ENCODE data around the gene POLA2. TPM values are rescaled to one million over a fixed set of nuclear protein-coding genes. Genes with fewer than 3 reads are reported as not detected.

Gene POLA2
- total RNA-seq, 2 experiments from 2014 or later: 73.8 to 74.5 TPM

Other genes starting within 250 kb of the POLA2 start
- gene ARL2, start 247.8 kb upstream of the POLA2 start, total RNA-seq: 100 to 1,000 TPM; 114 TPM
- gene SNX15, start 234.5 kb upstream of the POLA2 start, total RNA-seq: 1 to 10 TPM; 7.3 to 9.0 TPM
- gene SAC3D1, start 220.8 kb upstream of the POLA2 start, total RNA-seq: 10 to 100 TPM; 16.2 to 17.3 TPM
- gene NAALADL1, start 203.4 kb upstream of the POLA2 start, total RNA-seq: 10 to 100 TPM in 1 of 2 experiments, 1 to 10 TPM in 1; 9.8 to 10.3 TPM
- gene CDCA5, start 177.9 kb upstream of the POLA2 start, total RNA-seq: 100 to 1,000 TPM; 130 to 134 TPM
- gene ZFPL1, start 177.7 kb upstream of the POLA2 start, total RNA-seq: 10 to 100 TPM; 25.2 to 27.4 TPM
- 100 to 1,000 TPM in 1 of 2 experiments, 10 to 100 TPM in 1; 88.0 to 108 TPM for gene VPS51, start 165.7 kb upstream of the POLA2 start, total RNA-seq
- gene TM7SF2, start 150.1 kb upstream of the POLA2 start, total RNA-seq: 10 to 100 TPM; 12.3 to 14.7 TPM
- 10 to 100 TPM; 14.9 to 15.1 TPM for gene ZNHIT2, start 144.3 kb upstream of the POLA2 start, total RNA-seq
- 1,000 to 10,000 TPM; 1,087 to 1,097 TPM for gene FAU, start 139.8 kb upstream of the POLA2 start, total RNA-seq
- 100 to 1,000 TPM in 1 of 2 experiments, 10 to 100 TPM in 1; 99.9 to 100 TPM for gene MRPL49, start 139.6 kb upstream of the POLA2 start, total RNA-seq
- 10 to 100 TPM; 27.5 to 29.3 TPM for gene SYVN1, start 127.4 kb upstream of the POLA2 start, total RNA-seq
- gene SPDYC, start 91.7 kb upstream of the POLA2 start, total RNA-seq: not detected
- 10 to 100 TPM; 57.9 to 66.7 TPM for gene CAPN1, start 80.0 kb upstream of the POLA2 start, total RNA-seq
- gene CDC42EP2, start 52.9 kb downstream of the POLA2 start, total RNA-seq: under 1 TPM; 0.18 to 0.54 TPM
- gene DPF2, start 71.9 kb downstream of the POLA2 start, total RNA-seq: 10 to 100 TPM; 50.5 to 54.9 TPM
- gene TIGD3, start 92.8 kb downstream of the POLA2 start, total RNA-seq: under 1 TPM; 0.49 to 0.54 TPM
- 10 to 100 TPM; 15.4 to 15.7 TPM for gene SLC25A45, start 120.7 kb downstream of the POLA2 start, total RNA-seq
- gene FRMD8, start 124.7 kb downstream of the POLA2 start, total RNA-seq: 10 to 100 TPM; 33.1 to 36.3 TPM
- gene NEAT1, start 160.8 kb downstream of the POLA2 start, total RNA-seq: 100 to 1,000 TPM; 136 to 155 TPM
- gene MALAT1, start 237.1 kb downstream of the POLA2 start, total RNA-seq: 1,000 to 10,000 TPM; 2,463 to 2,829 TPM

All from activated naive CD8-positive, alpha-beta T cell treated with anti-CD3 and anti-CD28 coated beads for 36 hours (primary cell).